Neural cell (in vitro differentiated cells): ENCODE data around the gene GPD1. TPM values are rescaled to one million over a fixed set of nuclear protein-coding genes. Genes with fewer than 3 reads are reported as not detected.

Experiments used
- H2AFZ ChIP-seq: fragments of 200-600, 300-800 bp; sonication (generic), shearing (Covaris generic); 2 replicates; pipeline ENCODE4 v1.6.0; 2014; ENCODE audit warnings: low read depth, mild to moderate bottlenecking, antibody characterized with exemption, low read length, moderate library complexity
- H3F3A ChIP-seq: fragments of 200-600 bp; shearing (Covaris generic); 2 replicates; pipeline ENCODE4 v1.6.1; 2016; ENCODE audit warnings: mild to moderate bottlenecking, moderate library complexity, mixed read lengths, antibody characterized with exemption, low read length; ENCODE audit not compliant: insufficient read depth, poor library complexity, severe bottlenecking
- H3K27ac ChIP-seq: fragments of 200-600, 300-800 bp; sonication (generic), shearing (Covaris generic); 2 replicates; pipeline ENCODE4 v1.5.1; 2014; ENCODE audit warnings: mild to moderate bottlenecking, low read length, moderate library complexity
- H3K27me3 ChIP-seq: fragments of 300-800, 200-600 bp; sonication (generic), shearing (Covaris generic); 2 replicates; pipeline ENCODE4 v1.6.0; 2014; ENCODE audit warnings: mild to moderate bottlenecking, low read depth, low read length, moderate library complexity; ENCODE audit not compliant: insufficient read depth
- H3K36me3 ChIP-seq: fragments of 300-800, 200-600 bp; sonication (generic), shearing (Covaris generic); 2 replicates; pipeline ENCODE4 v1.5.1; 2014; ENCODE audit warnings: mild to moderate bottlenecking, antibody characterized with exemption, low read length, moderate library complexity; ENCODE audit not compliant: insufficient read depth
- H3K4me2 ChIP-seq: fragments of 300-800, 200-600 bp; sonication (generic), shearing (Covaris generic); 2 replicates; pipeline ENCODE4 v1.6.0; 2014; ENCODE audit warnings: mild to moderate bottlenecking, low read length
- H3K4me3 ChIP-seq: fragments of 300-800, 200-600 bp; sonication (generic), shearing (Covaris generic); 2 replicates; pipeline ENCODE4 v1.5.1; 2014; ENCODE audit warnings: mild to moderate bottlenecking, low read length, moderate library complexity
- H3K79me2 ChIP-seq: fragments of 200-600 bp; shearing (Covaris generic); replicated peaks from 2 replicates; pipeline ENCODE4 v1.6.0; 2014; ENCODE audit warnings: mild to moderate bottlenecking, low read length, moderate library complexity; ENCODE audit not compliant: insufficient read depth
- H3K9ac ChIP-seq: fragments of 300-800, 200-600 bp; sonication (generic), shearing (Covaris generic); 2 replicates; pipeline ENCODE4 v1.6.1; 2016; ENCODE audit warnings: mild to moderate bottlenecking, low read length, mixed read lengths
- H3K9me2 ChIP-seq: fragments of 200-600 bp; shearing (Covaris generic); 2 replicates; pipeline ENCODE4 v1.6.1; 2016; ENCODE audit warnings: mild to moderate bottlenecking, low read length, mixed read lengths; ENCODE audit not compliant: insufficient read depth
- H3K9me3 ChIP-seq: fragments of 200-600, 300-800 bp; sonication (generic), shearing (Covaris generic); 2 replicates; pipeline ENCODE4 v1.6.1; 2016; ENCODE audit warnings: mild to moderate bottlenecking, mixed run types, low read length, moderate library complexity, mixed read lengths
- H4K20me1 ChIP-seq: fragments of 200-600 bp; shearing (Covaris generic); 2 replicates; pipeline ENCODE4 v1.6.1; 2016; ENCODE audit warnings: mild to moderate bottlenecking, mixed run types; ENCODE audit not compliant: insufficient read depth
- EP300 ChIP-seq: fragments of 450-650 bp; conservative IDR thresholded peaks from 2 replicates; pipeline ENCODE4 v1.6.1; 2014; ENCODE audit warnings: antibody characterized with exemption, mild to moderate bottlenecking, moderate library complexity; ENCODE audit not compliant: poor library complexity, severe bottlenecking
- EZH2 ChIP-seq: fragments of 200-600, 300-800 bp; shearing (Covaris generic), sonication (generic); IDR thresholded peaks from 2 replicates; pipeline ENCODE4 v1.6.1; 2014; ENCODE audit warnings: antibody characterized with exemption, low read length, borderline replicate concordance, mild to moderate bottlenecking; ENCODE audit not compliant: insufficient read depth, poor library complexity, severe bottlenecking
- MXI1 ChIP-seq: fragments of 450-650 bp; conservative IDR thresholded peaks from 2 replicates; pipeline ENCODE4 v1.6.1; 2014; ENCODE audit warnings: antibody characterized with exemption, mild to moderate bottlenecking; ENCODE audit not compliant: poor library complexity, severe bottlenecking
- POLR2AphosphoS5 ChIP-seq: IDR thresholded peaks from 2 replicates; pipeline ENCODE4 v1.6.1; 2012
- RAD21 ChIP-seq: fragments of 450-650 bp; conservative IDR thresholded peaks from 2 replicates; pipeline ENCODE4 v1.6.1; 2014; ENCODE audit warnings: antibody characterized with exemption, mild to moderate bottlenecking, moderate library complexity
- SMC3 ChIP-seq: fragments of 450-650 bp; conservative IDR thresholded peaks from 2 replicates; pipeline ENCODE4 v1.6.1; 2014; ENCODE audit warnings: antibody characterized with exemption, mild to moderate bottlenecking, moderate library complexity; ENCODE audit not compliant: poor library complexity
- TAF1 ChIP-seq: IDR thresholded peaks from 2 replicates; pipeline ENCODE4 v1.6.1; 2012; ENCODE audit warnings: low read depth
- polyA plus RNA-seq: library from polyadenylated mRNA; depleted of rRNA; stranded (reverse); fragments of >200 nt; gene quantifications from 2 replicates; pipeline ENCODE4 v1.2.3, GENCODE V29; 2014
- TF ChIP-seq, protein P1 (sequence below): fragments of 450-650 bp; IDR thresholded peaks from 2 replicates; pipeline ENCODE4 v1.5.1; 2014; ENCODE audit warnings: antibody characterized with exemption, mild to moderate bottlenecking, moderate library complexity; ENCODE audit not compliant: poor library complexity, severe bottlenecking
- TF ChIP-seq, protein P2 (sequence below): IDR thresholded peaks from 2 replicates; pipeline ENCODE4 v1.6.1; 2012; ENCODE audit warnings: borderline replicate concordance

Gene GPD1
- polyA plus RNA-seq, 1 donor from 2014 or later: 1.5 TPM

DNA sequence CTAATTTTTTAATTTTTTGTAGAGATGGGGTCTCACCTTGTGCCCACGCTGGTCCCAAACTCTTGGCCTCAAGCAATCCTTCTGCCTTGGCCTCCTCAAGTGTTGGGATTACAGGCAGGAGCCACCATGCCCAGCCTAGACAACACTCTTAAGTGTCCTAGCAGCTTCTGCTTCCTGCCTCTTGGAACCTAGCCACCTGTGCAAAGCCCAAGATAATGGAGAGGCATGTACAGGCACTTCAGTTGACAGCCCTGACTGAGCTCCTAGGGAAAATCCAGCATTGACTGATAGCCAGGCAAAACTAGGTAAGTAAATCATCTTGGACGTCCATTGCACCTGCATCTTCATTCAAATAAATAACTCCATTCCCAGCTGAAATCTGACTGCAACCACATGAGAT, 23.7 kb downstream of the GPD1 start:
- Histone ChIP-seq H3K27me3 (no peaks in the 10 kb centered on the region), H3F3A (no peaks in the 10 kb centered on the region), H3K36me3 (no peaks in the 10 kb centered on the region)

DNA sequence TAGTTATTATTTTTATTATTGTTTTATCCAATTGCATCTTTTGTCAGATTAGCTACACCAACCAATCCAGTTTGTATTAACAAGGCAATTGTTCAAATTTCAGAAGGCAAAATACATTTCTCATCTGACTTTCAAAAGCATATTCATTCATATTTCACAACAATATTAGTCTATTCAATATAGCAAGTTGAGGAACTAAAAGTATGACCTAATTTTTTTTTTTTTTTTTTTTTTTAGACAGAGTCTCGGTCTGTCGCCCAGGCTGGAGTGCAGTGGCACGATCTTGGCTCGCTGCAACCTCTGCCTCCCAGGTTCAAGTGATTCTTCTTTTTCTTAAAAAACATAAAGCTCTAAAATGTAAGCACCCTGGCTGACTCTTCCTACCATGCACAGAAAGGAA, 25.5 kb downstream of the GPD1 start:
- Histone ChIP-seq H3K4me3 (no peak overlapping the region), H3K79me2 (no peaks in the 10 kb centered on the region), H4K20me1 (no peaks in the 10 kb centered on the region), H3K4me2 (no peak overlapping the region), H3F3A (no peaks in the 10 kb centered on the region), H3K9ac (no peak overlapping the region), H3K9me3 (no peaks in the 10 kb centered on the region), H3K36me3 (peaks cover 5% of the 10 kb centered on the region), H3K27me3 (no peaks in the 10 kb centered on the region), H3K27ac (no peak overlapping the region), H3K9me2 (no peaks in the 10 kb centered on the region), H2AFZ (no peak overlapping the region)
- TF ChIP-seq, protein P1, sequence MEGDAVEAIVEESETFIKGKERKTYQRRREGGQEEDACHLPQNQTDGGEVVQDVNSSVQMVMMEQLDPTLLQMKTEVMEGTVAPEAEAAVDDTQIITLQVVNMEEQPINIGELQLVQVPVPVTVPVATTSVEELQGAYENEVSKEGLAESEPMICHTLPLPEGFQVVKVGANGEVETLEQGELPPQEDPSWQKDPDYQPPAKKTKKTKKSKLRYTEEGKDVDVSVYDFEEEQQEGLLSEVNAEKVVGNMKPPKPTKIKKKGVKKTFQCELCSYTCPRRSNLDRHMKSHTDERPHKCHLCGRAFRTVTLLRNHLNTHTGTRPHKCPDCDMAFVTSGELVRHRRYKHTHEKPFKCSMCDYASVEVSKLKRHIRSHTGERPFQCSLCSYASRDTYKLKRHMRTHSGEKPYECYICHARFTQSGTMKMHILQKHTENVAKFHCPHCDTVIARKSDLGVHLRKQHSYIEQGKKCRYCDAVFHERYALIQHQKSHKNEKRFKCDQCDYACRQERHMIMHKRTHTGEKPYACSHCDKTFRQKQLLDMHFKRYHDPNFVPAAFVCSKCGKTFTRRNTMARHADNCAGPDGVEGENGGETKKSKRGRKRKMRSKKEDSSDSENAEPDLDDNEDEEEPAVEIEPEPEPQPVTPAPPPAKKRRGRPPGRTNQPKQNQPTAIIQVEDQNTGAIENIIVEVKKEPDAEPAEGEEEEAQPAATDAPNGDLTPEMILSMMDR: no peak

More for the DNA sequence above, 23.7 kb downstream of the GPD1 start:
- H4K20me1 ChIP-seq: no peaks in the 10 kb centered on the region
- no peak overlapping the region for H3K4me2 ChIP-seq
- no peak overlapping the region for H2AFZ ChIP-seq
- no peak overlapping the region for H3K27ac ChIP-seq
- H3K79me2 ChIP-seq: no peaks in the 10 kb centered on the region
- H3K4me3 ChIP-seq: no peak overlapping the region
- H3K9ac ChIP-seq: no peak overlapping the region
- H3K9me3 ChIP-seq: no peaks in the 10 kb centered on the region
- H3K9me2 ChIP-seq: no peaks in the 10 kb centered on the region
- TF ChIP-seq, protein P1: no peak
- TF ChIP-seq EZH2 (no peak), RAD21 (no peak), TAF1 (no peak), EP300 (no peak), SMC3 (no peak), POLR2AphosphoS5 (no peak), MXI1 (no peak)

DNA sequence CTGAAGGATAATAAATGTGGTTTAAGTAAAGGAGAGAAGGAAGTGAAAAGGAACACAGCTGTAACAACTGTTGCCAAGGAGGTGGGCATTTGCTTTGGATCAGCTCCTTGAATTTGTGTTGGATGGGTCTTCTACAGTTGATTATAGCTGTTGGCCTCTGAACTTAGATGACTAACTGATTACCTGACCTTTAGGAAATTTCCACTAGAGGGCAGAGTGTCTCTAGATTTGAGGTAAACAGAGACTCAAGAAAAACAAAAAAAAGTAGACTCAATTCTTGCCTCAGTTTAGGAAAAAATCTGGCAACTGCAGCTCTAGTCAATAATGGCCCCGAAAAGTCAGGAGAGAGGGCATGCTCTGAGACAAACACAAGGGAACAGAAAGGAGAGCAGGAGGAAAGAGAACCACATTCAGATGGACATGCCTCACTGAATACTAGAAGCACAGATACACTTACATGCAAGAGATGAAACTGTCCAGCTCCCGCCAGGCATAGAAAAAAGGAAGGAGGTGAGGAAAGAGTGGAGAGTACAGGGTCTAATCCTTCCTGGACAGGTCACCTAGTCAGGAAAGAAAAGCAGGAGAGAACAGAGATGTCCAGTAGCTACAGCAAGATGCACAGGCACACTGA, 28.8 kb downstream of the GPD1 start:
- H3K4me2 ChIP-seq: no peak overlapping the region
- H3K9me3 ChIP-seq: no peaks in the 10 kb centered on the region
- TF ChIP-seq POLR2AphosphoS5: no peak
- TF ChIP-seq, protein P2, sequence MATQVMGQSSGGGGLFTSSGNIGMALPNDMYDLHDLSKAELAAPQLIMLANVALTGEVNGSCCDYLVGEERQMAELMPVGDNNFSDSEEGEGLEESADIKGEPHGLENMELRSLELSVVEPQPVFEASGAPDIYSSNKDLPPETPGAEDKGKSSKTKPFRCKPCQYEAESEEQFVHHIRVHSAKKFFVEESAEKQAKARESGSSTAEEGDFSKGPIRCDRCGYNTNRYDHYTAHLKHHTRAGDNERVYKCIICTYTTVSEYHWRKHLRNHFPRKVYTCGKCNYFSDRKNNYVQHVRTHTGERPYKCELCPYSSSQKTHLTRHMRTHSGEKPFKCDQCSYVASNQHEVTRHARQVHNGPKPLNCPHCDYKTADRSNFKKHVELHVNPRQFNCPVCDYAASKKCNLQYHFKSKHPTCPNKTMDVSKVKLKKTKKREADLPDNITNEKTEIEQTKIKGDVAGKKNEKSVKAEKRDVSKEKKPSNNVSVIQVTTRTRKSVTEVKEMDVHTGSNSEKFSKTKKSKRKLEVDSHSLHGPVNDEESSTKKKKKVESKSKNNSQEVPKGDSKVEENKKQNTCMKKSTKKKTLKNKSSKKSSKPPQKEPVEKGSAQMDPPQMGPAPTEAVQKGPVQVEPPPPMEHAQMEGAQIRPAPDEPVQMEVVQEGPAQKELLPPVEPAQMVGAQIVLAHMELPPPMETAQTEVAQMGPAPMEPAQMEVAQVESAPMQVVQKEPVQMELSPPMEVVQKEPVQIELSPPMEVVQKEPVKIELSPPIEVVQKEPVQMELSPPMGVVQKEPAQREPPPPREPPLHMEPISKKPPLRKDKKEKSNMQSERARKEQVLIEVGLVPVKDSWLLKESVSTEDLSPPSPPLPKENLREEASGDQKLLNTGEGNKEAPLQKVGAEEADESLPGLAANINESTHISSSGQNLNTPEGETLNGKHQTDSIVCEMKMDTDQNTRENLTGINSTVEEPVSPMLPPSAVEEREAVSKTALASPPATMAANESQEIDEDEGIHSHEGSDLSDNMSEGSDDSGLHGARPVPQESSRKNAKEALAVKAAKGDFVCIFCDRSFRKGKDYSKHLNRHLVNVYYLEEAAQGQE: no peak
- TF ChIP-seq MXI1: no peak
- TF ChIP-seq, protein P1: peak; percentile 61
- peak; percentile 60 for TF ChIP-seq SMC3
- peak; percentile 59 for TF ChIP-seq RAD21
- no peak for TF ChIP-seq TAF1
- no peak for TF ChIP-seq EP300
- TF ChIP-seq EZH2: no peak
- H3K4me3 ChIP-seq: no peak overlapping the region
- no peaks in the 10 kb centered on the region for H4K20me1 ChIP-seq
- H2AFZ ChIP-seq: no peak overlapping the region
- no peaks in the 10 kb centered on the region for H3K27me3 ChIP-seq
- H3F3A ChIP-seq: no peaks in the 10 kb centered on the region
- H3K27ac ChIP-seq: no peak overlapping the region
- no peak overlapping the region for H3K9ac ChIP-seq
- H3K36me3 ChIP-seq: peaks cover 5% of the 10 kb centered on the region
- no peaks in the 10 kb centered on the region for H3K9me2 ChIP-seq
- no peaks in the 10 kb centered on the region for H3K79me2 ChIP-seq
